H1 (cell line): ENCODE data around the gene MSN. TPM values are rescaled to one million over a fixed set of nuclear protein-coding genes. Genes with fewer than 3 reads are reported as not detected.

Source experiments
- CTCF ChIA-PET: fragments of 300-600 bp; sonication (Branson Sonifier 250); formaldehyde crosslinking; loops from one replicate; lab custom pipeline; 2021; ENCODE audit not compliant: partially characterized antibody; lab: Charles Lee
- POLR2A ChIA-PET: fragments of 300-600 bp; sonication (Branson Sonifier 250); formaldehyde crosslinking; loops from one replicate; lab custom pipeline; 2021; ENCODE audit warnings: inconsistent platforms; ENCODE audit not compliant: partially characterized antibody; lab: Charles Lee
- DNase-seq, 2 experiments: peaks; one replicate each; pipeline versions ENCODE4 v3.0.0 to v3.0.0-alpha.2; 2010 to 2022; ENCODE audit warnings: low spot score in 2 of 2, low read depth in 1 of 2, mixed read lengths in 1 of 2
- FAIRE-seq: peaks from 2 replicates; lab custom pipeline; 2011; peaks lifted over from hg19 to GRCh38; lab: Jason Lieb, UNC
- H2AFZ ChIP-seq: 2 replicates; pipeline ENCODE4 v1.8.1; 2012; ENCODE audit warnings: low read length, inconsistent platforms
- H2AK5ac ChIP-seq: 2 replicates; pipeline ENCODE4 v1.6.1; 2013; ENCODE audit warnings: low read depth, low read length
- H2BK120ac ChIP-seq: replicated peaks from 2 replicates; pipeline ENCODE3; 2013; ENCODE audit warnings: low read depth, low read length, inconsistent platforms
- H2BK12ac ChIP-seq: 2 replicates; pipeline ENCODE4 v1.6.1; 2013; ENCODE audit warnings: low read depth, low read length
- H2BK15ac ChIP-seq: 2 replicates; pipeline ENCODE4 v1.6.1; 2013; ENCODE audit warnings: low read length
- H2BK20ac ChIP-seq: 2 replicates; pipeline ENCODE4 v1.6.1; 2013; ENCODE audit warnings: low read length
- H2BK5ac ChIP-seq: 2 replicates; pipeline ENCODE4 v1.6.1; 2013; ENCODE audit warnings: low read depth, low read length
- H3K14ac ChIP-seq: 2 replicates; pipeline ENCODE4 v1.6.1; 2013; ENCODE audit warnings: inconsistent platforms; ENCODE audit not compliant: insufficient read length
- H3K18ac ChIP-seq: 2 replicates; pipeline ENCODE4 v1.6.1; 2013; ENCODE audit warnings: low read length; ENCODE audit errors: extremely low read depth
- H3K23ac ChIP-seq: 2 replicates; pipeline ENCODE4 v1.6.1; 2013; ENCODE audit warnings: inconsistent platforms; ENCODE audit not compliant: insufficient read length
- H3K23me2 ChIP-seq: 2 replicates; pipeline ENCODE4 v1.6.1; 2013; ENCODE audit warnings: low read depth, low read length
- H3K27ac ChIP-seq: 2 replicates; pipeline ENCODE4 v1.6.1; 2011; ENCODE audit warnings: low read depth, low read length, inconsistent platforms
- H3K27me3 ChIP-seq, 4 experiments: replicated peaks in 1 of 4; 1 replicate in 1 of 4; 2 replicates in 3 of 4; pipeline versions ENCODE4 v1.6.1 to v1.8.1; 2011 to 2013; ENCODE audit warnings: low read length in 3 of 4, mild to moderate bottlenecking in 3 of 4, inconsistent platforms in 2 of 4, mixed read lengths in 2 of 4, moderate library complexity in 1 of 4; ENCODE audit not compliant: control insufficient read depth in 3 of 4, insufficient read depth in 3 of 4; ENCODE audit errors: extremely low read depth in 1 of 4
- H3K36me3 ChIP-seq, 4 experiments: 2 replicates each; pipeline versions ENCODE4 v1.6.1 to v1.8.1; 2011 to 2013; ENCODE audit warnings: mild to moderate bottlenecking in 4 of 4, low read length in 3 of 4, moderate library complexity in 2 of 4, control low read depth in 1 of 4, inconsistent platforms in 1 of 4; ENCODE audit not compliant: insufficient read depth in 4 of 4, control insufficient read depth in 2 of 4
- H3K4ac ChIP-seq: replicated peaks from 2 replicates; pipeline ENCODE3; 2013; ENCODE audit warnings: low read length, low read depth, mixed read lengths, inconsistent platforms; ENCODE audit not compliant: insufficient read length
- H3K4me1 ChIP-seq, 4 experiments: replicated peaks in 1 of 4; 1 replicate in 1 of 4; 2 replicates in 3 of 4; pipeline versions ENCODE4 v1.6.1 to v1.8.1; 2011 to 2013; ENCODE audit warnings: low read length in 3 of 4, inconsistent platforms in 2 of 4, mixed read lengths in 1 of 4; ENCODE audit not compliant: insufficient read depth in 4 of 4, control insufficient read depth in 3 of 4
- H3K4me2 ChIP-seq, 2 experiments: 2 replicates each; pipeline versions ENCODE4 v1.6.1 to v1.8.1; 2011 to 2013; ENCODE audit warnings: low read depth in 2 of 2, low read length in 2 of 2, control low read depth in 1 of 2, inconsistent platforms in 1 of 2, mild to moderate bottlenecking in 1 of 2; ENCODE audit not compliant: insufficient read depth in 1 of 2
- H3K4me3 ChIP-seq, 4 experiments: fragments of 200-600, 300-600 bp in 1 of 4; sonication (generic), shearing (Covaris generic), sonication (Bioruptor Twin) in 1 of 4; 2 replicates each; pipeline versions ENCODE4 v1.5.1 to v1.8.1; 2011 to 2016; ENCODE audit warnings: low read length in 4 of 4, low read depth in 3 of 4, control low read depth in 2 of 4, inconsistent platforms in 2 of 4, mild to moderate bottlenecking in 2 of 4, mixed read lengths in 1 of 4, moderate library complexity in 1 of 4; ENCODE audit not compliant: insufficient read depth in 2 of 4; ENCODE audit errors: extremely low read depth in 1 of 4
- H3K56ac ChIP-seq: replicated peaks from 2 replicates; pipeline ENCODE3; 2013; ENCODE audit warnings: low read depth, mild to moderate bottlenecking, mixed read lengths, low read length, inconsistent platforms; ENCODE audit not compliant: insufficient read length
- H3K79me1 ChIP-seq: 2 replicates; pipeline ENCODE4 v1.6.1; 2013; ENCODE audit warnings: low read depth, low read length, control low read depth
- H3K79me2 ChIP-seq, 2 experiments: 2 replicates each; pipeline versions ENCODE4 v1.6.1 to v1.8.1; 2012 to 2013; ENCODE audit warnings: low read length in 2 of 2, mild to moderate bottlenecking in 2 of 2, inconsistent platforms in 1 of 2; ENCODE audit not compliant: insufficient read depth in 2 of 2, control insufficient read depth in 1 of 2
- H3K9ac ChIP-seq, 4 experiments: replicated peaks in 1 of 4; 1 replicate in 1 of 4; 2 replicates in 3 of 4; pipeline versions ENCODE4 v1.6.1 to v1.8.1; 2011 to 2013; ENCODE audit warnings: low read depth in 3 of 4, low read length in 3 of 4, control low read depth in 2 of 4, mild to moderate bottlenecking in 2 of 4, moderate library complexity in 2 of 4, inconsistent platforms in 1 of 4; ENCODE audit errors: extremely low read depth in 1 of 4
- H3K9me3 ChIP-seq, 2 experiments: 2 replicates each; pipeline versions ENCODE4 v1.6.1 to v1.8.1; 2012 to 2013; ENCODE audit warnings: mild to moderate bottlenecking in 2 of 2, moderate library complexity in 2 of 2, control low read depth in 1 of 2, inconsistent platforms in 1 of 2, low read depth in 1 of 2, low read length in 1 of 2, mixed read lengths in 1 of 2; ENCODE audit not compliant: insufficient read depth in 2 of 2
- H4K20me1 ChIP-seq, 2 experiments: replicated peaks in 1 of 2; 2 replicates each; pipeline versions ENCODE3 to v1.8.1; 2011 to 2013; ENCODE audit warnings: inconsistent platforms in 2 of 2, low read length in 2 of 2, mild to moderate bottlenecking in 1 of 2; ENCODE audit not compliant: insufficient read depth in 2 of 2, control insufficient read depth in 1 of 2
- H4K5ac ChIP-seq: 2 replicates; pipeline ENCODE4 v1.6.1; 2013; ENCODE audit warnings: low read length, low read depth, mixed read lengths, inconsistent platforms; ENCODE audit not compliant: insufficient read length
- H4K8ac ChIP-seq: 2 replicates; pipeline ENCODE4 v1.8.0; 2013; ENCODE audit warnings: mild to moderate bottlenecking, moderate library complexity, low read length, inconsistent platforms; ENCODE audit not compliant: insufficient read depth; ENCODE audit errors: extremely low read depth
- H4K91ac ChIP-seq: replicated peaks from 2 replicates; pipeline ENCODE3; 2013; ENCODE audit warnings: low read length, mixed read lengths, inconsistent platforms; ENCODE audit not compliant: insufficient read length
- RBBP5 ChIP-seq: IDR thresholded peaks from 2 replicates; pipeline ENCODE4 v1.7.1; 2012; ENCODE audit warnings: low read depth, mild to moderate bottlenecking, inconsistent platforms, low read length, moderate library complexity, borderline replicate concordance
- WGBS, 2 experiments: shearing (Covaris generic) in 1 of 2; methylation state at CpG; one replicate each; pipeline versions ENCODE4 v1.1.6 to v1.1.7; 2013 to 2015; ENCODE audit warnings: low lambda C conversion rate in 2 of 2, mixed read lengths in 2 of 2, inconsistent platforms in 1 of 2, low coverage in 1 of 2, missing lambda C conversion rate in 1 of 2; ENCODE audit not compliant: insufficient replicate concordance in 2 of 2, insufficient coverage in 1 of 2, insufficient read length in 1 of 2; ENCODE audit errors: extremely low coverage in 1 of 2, missing lambda C conversion rate in 1 of 2; 5-methylcytosine and 5-hydroxymethylcytosine counted together
- polyA plus RNA-seq, 7 experiments: library from polyadenylated mRNA; depleted of rRNA in 3 of 7; stranded (reverse) in 5 of 7; unstranded in 2 of 7; fragments of >200 nt in 5 of 7; fragments of 200-250 nt in 2 of 7; gene quantifications; 1 replicate in 5 of 7; 2 replicates in 1 of 7; 4 replicates in 1 of 7; pipeline versions ENCODE4 v1.2.1 to v1.2.3, GENCODE V29; 2011 to 2013; ENCODE audit warnings: missing spikeins in 2 of 7, mixed read lengths in 2 of 7
- total RNA-seq: library from RNA; stranded (reverse); fragmentation: NEBNext Ultra II Directional; extraction: Animal tissue kit (Norgen Biotek cat#: 25700); gene quantifications from 2 replicates; pipeline ENCODE4 v1.2.1, GENCODE V29; 2021

The MSN gene
- total and polyA plus RNA-seq, 2 of the 8 experiments (the other 6 are each of a cell fraction or from before 2014, with no cell fraction given): 112 to 133 TPM

DNA sequence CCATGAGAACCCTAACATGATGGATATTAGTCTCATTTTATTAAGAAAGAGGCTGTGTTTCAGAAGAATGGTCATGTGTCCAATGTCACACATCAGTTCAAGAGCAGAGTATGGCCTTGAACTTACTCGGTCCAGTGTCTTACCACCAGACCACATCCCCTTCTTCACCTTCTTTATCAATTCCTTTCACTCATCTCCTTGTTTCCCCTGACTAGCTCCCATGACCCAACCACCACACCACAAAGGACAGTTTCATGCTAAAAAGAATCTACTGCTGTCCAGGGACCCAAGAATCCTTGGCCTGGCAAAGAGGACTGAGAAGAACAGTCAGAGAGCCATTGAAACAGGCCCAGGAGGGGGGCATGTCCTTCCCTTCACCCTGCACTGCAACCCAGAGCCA, 33.6 kb upstream of the MSN start:
- Histone ChIP-seq H3K79me2 (no peaks in the 10 kb centered on the region), H2BK15ac (no peak overlapping the region), H3K4me2 (no peak overlapping the region), H3K23me2 (no peaks in the 10 kb centered on the region), H4K91ac (no peak overlapping the region), H4K8ac (no peak overlapping the region), H2AFZ (no peak overlapping the region), H3K9ac (no peak overlapping the region), H3K4me1 (no peaks in the 10 kb centered on the region), H2BK5ac (no peak overlapping the region), H3K79me1 (no peaks in the 10 kb centered on the region), H2BK20ac (no peak overlapping the region), H3K4ac (no peak overlapping the region), H4K5ac (no peak overlapping the region), H3K18ac (no peak overlapping the region), H4K20me1 (no peaks in the 10 kb centered on the region), H3K14ac (no peak overlapping the region), H2AK5ac (no peak overlapping the region), H3K4me3 (no peak overlapping the region), H3K27ac (no peak overlapping the region), H2BK12ac (no peak overlapping the region), H3K27me3 (no peaks in the 10 kb centered on the region), H3K9me3 (no peaks in the 10 kb centered on the region), H3K36me3 (no peaks in the 10 kb centered on the region), H3K56ac (no peak overlapping the region), H2BK120ac (no peak overlapping the region), H3K23ac (no peak overlapping the region)
- DNase-seq: no peak
- CTCF ChIA-PET: no interaction called here
- WGBS, 2 experiments: 100% methylated on average over 1 of the region's 1 CpG; no CpG with 5 or more reads in 1 of the 2 experiments
- POLR2A ChIA-PET: no interaction called here
- no peak for FAIRE-seq
- TF ChIP-seq RBBP5: no peak
